ENCODE measurements around the gene CSTB.

The CSTB gene

GRCh38 chr21:43727519-43728153 lies 48.5 kb downstream of the CSTB start:
- H3K4me2 ChIP-seq: peak overlapping the region; percentile 90
- no peaks in the 10 kb centered on the region for H3K9me3 ChIP-seq
- peak overlapping the region; percentile 61; the same call in 1 of the 2 replicates for H3K4me3 ChIP-seq
- H3K27me3 ChIP-seq: no peaks in the 10 kb centered on the region
- H3K27ac ChIP-seq: peak overlapping the region; percentile 71
- H3K36me3 ChIP-seq: 0 out of 2 replicates have a peak, but pooled peaks cover 9% of the 10 kb centered on the region
- H3K9ac ChIP-seq: peak overlapping the region; percentile 42; the same call in 1 of the 2 replicates
- peaks cover 93% of the 10 kb centered on the region for H4K20me1 ChIP-seq
- no peak for TF ChIP-seq Cebpa-rat (IDR thresholded peaks at IDR 0.05)
- H3K4me1 ChIP-seq: peaks cover 77% of the 10 kb centered on the region

GRCh38 chr21:43726686-43727518 lies 49.2 kb downstream of the CSTB start:
- Histone ChIP-seq H3K9ac (no peak overlapping the region), H3K4me2 (peak overlapping the region; percentile 90)

More at GRCh38 chr21:43726686-43727518, 49.2 kb downstream of the CSTB start:
- Histone ChIP-seq H3K4me1 (peaks cover 75% of the 10 kb centered on the region), H3K27me3 (no peaks in the 10 kb centered on the region), H3K4me3 (no peak overlapping the region), H4K20me1 (peaks cover 93% of the 10 kb centered on the region), H3K36me3 (0 out of 2 replicates have a peak, but pooled peaks cover 9% of the 10 kb centered on the region), H3K9me3 (no peaks in the 10 kb centered on the region), H3K27ac (no peak overlapping the region)
- TF ChIP-seq Cebpa-rat (IDR thresholded peaks at IDR 0.05): no peak
